Mesendoderm (in vitro differentiated cells): ENCODE measurements around the gene CGRRF1.

ENCODE experiments used
- DNase-seq: peaks from one replicate; pipeline ENCODE4 v3.0.0; 2013
- H2AK5ac ChIP-seq: 2 replicates; pipeline ENCODE4 v1.6.1; 2013; ENCODE audit warnings: low read length, inconsistent platforms
- H2BK120ac ChIP-seq: 2 replicates; pipeline ENCODE4 v1.6.1; 2013; ENCODE audit warnings: low read depth, mild to moderate bottlenecking, low read length, moderate library complexity, mixed read lengths
- H2BK15ac ChIP-seq: replicated peaks from 2 replicates; pipeline ENCODE4 v1.6.1; 2013; ENCODE audit warnings: low read depth, mild to moderate bottlenecking, moderate library complexity
- H2BK5ac ChIP-seq: 2 replicates; pipeline ENCODE4 v1.6.1; 2013; ENCODE audit warnings: low read length, inconsistent platforms
- H3K18ac ChIP-seq: 2 replicates; pipeline ENCODE4 v1.6.1; 2013; ENCODE audit warnings: mild to moderate bottlenecking, low read length, mixed read lengths
- H3K23ac ChIP-seq: one replicate; pipeline ENCODE4 v1.6.1; 2013; ENCODE audit warnings: low read length
- H3K27ac ChIP-seq: 2 replicates; pipeline ENCODE4 v1.5.1; 2013; ENCODE audit warnings: low read depth, mild to moderate bottlenecking, inconsistent platforms, low read length, moderate library complexity
- H3K27me3 ChIP-seq: 2 replicates; pipeline ENCODE4 v1.6.1; 2013; ENCODE audit warnings: low read length, control low read depth, mild to moderate bottlenecking, inconsistent platforms; ENCODE audit not compliant: insufficient read depth, poor library complexity
- H3K36me3 ChIP-seq: 2 replicates; pipeline ENCODE4 v1.6.1; 2013; ENCODE audit warnings: low read length, inconsistent platforms; ENCODE audit not compliant: control insufficient read depth, insufficient read depth
- H3K4ac ChIP-seq: one replicate; pipeline ENCODE4 v1.6.1; 2013; ENCODE audit warnings: low read depth, mild to moderate bottlenecking, low read length, moderate library complexity
- H3K4me1 ChIP-seq: 2 replicates; pipeline ENCODE4 v1.6.1; 2013; ENCODE audit warnings: low read depth, low read length, inconsistent platforms; ENCODE audit not compliant: control insufficient read depth
- H3K4me2 ChIP-seq: 2 replicates; pipeline ENCODE4 v1.6.1; 2013; ENCODE audit warnings: low read length
- H3K4me3 ChIP-seq: 2 replicates; pipeline ENCODE4 v1.5.1; 2013; ENCODE audit warnings: mild to moderate bottlenecking, low read length
- H3K56ac ChIP-seq: one replicate; pipeline ENCODE4 v1.6.1; 2013; ENCODE audit warnings: low read length
- H3K79me1 ChIP-seq: 2 replicates; pipeline ENCODE4 v1.6.1; 2013; ENCODE audit warnings: low read length, inconsistent platforms
- H3K79me2 ChIP-seq: 2 replicates; pipeline ENCODE4 v1.6.1; 2013; ENCODE audit warnings: mild to moderate bottlenecking, low read length; ENCODE audit not compliant: control insufficient read depth, insufficient read depth
- H3K9ac ChIP-seq: 2 replicates; pipeline ENCODE4 v1.6.1; 2013; ENCODE audit warnings: low read length, inconsistent platforms
- H4K5ac ChIP-seq: one replicate; pipeline ENCODE4 v1.6.1; 2013; ENCODE audit warnings: low read length
- H4K8ac ChIP-seq: one replicate; pipeline ENCODE4 v1.6.1; 2013; ENCODE audit warnings: low read depth, mild to moderate bottlenecking, control low read depth, low read length, moderate library complexity
- WGBS: extraction: QIAGEN DNeasy Blood & Tissue Kit; methylation state at CpG from one replicate; pipeline ENCODE4 v1.1.7; 2013; ENCODE audit warnings: low lambda C conversion rate, missing lambda C conversion rate; ENCODE audit not compliant: insufficient coverage; ENCODE audit errors: extremely low coverage; 5-methylcytosine and 5-hydroxymethylcytosine counted together

Gene CGRRF1

GRCh38 chr14:54580933-54581332, 71.2 kb downstream of the CGRRF1 start:
- H2BK5ac ChIP-seq, result no peak overlapping the region
- no peak overlapping the region for H4K5ac ChIP-seq
- H2AK5ac ChIP-seq, result no peak overlapping the region
- WGBS, result no CpG with 5 or more reads among the region's 3 CpGs
- no peak overlapping the region for H3K18ac ChIP-seq
- no peak overlapping the region for H2BK120ac ChIP-seq
- H2BK15ac ChIP-seq, result no peak overlapping the region
- H3K36me3 ChIP-seq, result no peaks in the 10 kb centered on the region
- no peak for DNase-seq
- no peak overlapping the region for H3K56ac ChIP-seq
- peaks cover 4% of the 10 kb centered on the region for H3K4me1 ChIP-seq
- peaks cover 9% of the 10 kb centered on the region for H3K79me1 ChIP-seq
- no peak overlapping the region for H4K8ac ChIP-seq
- H3K27me3 ChIP-seq, result no peaks in the 10 kb centered on the region
- no peak overlapping the region for H3K23ac ChIP-seq
- no peak overlapping the region for H3K4me3 ChIP-seq
- peaks cover 27% of the 10 kb centered on the region for H3K79me2 ChIP-seq
- H3K4ac ChIP-seq, result no peak overlapping the region
- H3K9ac ChIP-seq, result no peak overlapping the region
- no peak overlapping the region for H3K27ac ChIP-seq
- no peak overlapping the region for H3K4me2 ChIP-seq

- no peak overlapping the region for H2BK120ac ChIP-seq
- H3K4me2 ChIP-seq, result no peak overlapping the region
- no peak overlapping the region for H3K9ac ChIP-seq
- no peaks in the 10 kb centered on the region for H3K36me3 ChIP-seq
- H2BK5ac ChIP-seq, result no peak overlapping the region
- H2BK15ac ChIP-seq, result no peak overlapping the region
- H3K27me3 ChIP-seq, result no peaks in the 10 kb centered on the region
- no peak overlapping the region for H4K5ac ChIP-seq
- H3K27ac ChIP-seq, result no peak overlapping the region
- peaks cover 2% of the 10 kb centered on the region for H3K79me1 ChIP-seq
- no peak overlapping the region for H3K56ac ChIP-seq
- H3K23ac ChIP-seq, result no peak overlapping the region
- no peak overlapping the region for H3K4me3 ChIP-seq
- no peak overlapping the region for H4K8ac ChIP-seq
- H3K4me1 ChIP-seq, result peaks cover 4% of the 10 kb centered on the region
- no peak overlapping the region for H3K18ac ChIP-seq
- DNase-seq, result no peak
- no peak overlapping the region for H3K4ac ChIP-seq
- H2AK5ac ChIP-seq, result no peak overlapping the region
- no CpG with 5 or more reads among the region's 7 CpGs for WGBS
- peaks cover 18% of the 10 kb centered on the region for H3K79me2 ChIP-seq
Observed at GRCh38 chr14:54582334-54582733, 72.6 kb downstream of the CGRRF1 start.

GRCh38 chr14:54584097-54584496, 74.4 kb downstream of the CGRRF1 start:
- no peak overlapping the region for H3K9ac ChIP-seq
- H3K4me3 ChIP-seq, result no peak overlapping the region
- H3K18ac ChIP-seq, result no peak overlapping the region
- no peak overlapping the region for H2BK5ac ChIP-seq
- no peaks in the 10 kb centered on the region for H3K36me3 ChIP-seq
- no peak overlapping the region for H4K5ac ChIP-seq
- H3K4ac ChIP-seq, result no peak overlapping the region
- no peaks in the 10 kb centered on the region for H3K27me3 ChIP-seq
- peaks cover 2% of the 10 kb centered on the region for H3K79me1 ChIP-seq
- H4K8ac ChIP-seq, result no peak overlapping the region
- H3K4me2 ChIP-seq, result no peak overlapping the region
- H3K23ac ChIP-seq, result no peak overlapping the region
- no CpG with 5 or more reads among the region's 1 CpG for WGBS
- H3K4me1 ChIP-seq, result peaks cover 4% of the 10 kb centered on the region
- no peak overlapping the region for H3K27ac ChIP-seq
- H2AK5ac ChIP-seq, result no peak overlapping the region
- H3K79me2 ChIP-seq, result peaks cover 16% of the 10 kb centered on the region
- H2BK15ac ChIP-seq, result no peak overlapping the region
- H3K56ac ChIP-seq, result no peak overlapping the region
- DNase-seq, result no peak
- no peak overlapping the region for H2BK120ac ChIP-seq

GRCh38 chr14:54585214-54585613, 75.5 kb downstream of the CGRRF1 start:
- H2BK15ac ChIP-seq, result no peak overlapping the region
- H3K27ac ChIP-seq, result no peak overlapping the region
- H3K56ac ChIP-seq, result no peak overlapping the region
- no peak overlapping the region for H3K4me3 ChIP-seq
- DNase-seq, result no peak
- no peak overlapping the region for H2BK5ac ChIP-seq
- no peak overlapping the region for H3K4me2 ChIP-seq
- H4K8ac ChIP-seq, result no peak overlapping the region
- H3K23ac ChIP-seq, result no peak overlapping the region
- H3K36me3 ChIP-seq, result no peaks in the 10 kb centered on the region
- peaks cover 12% of the 10 kb centered on the region for H3K79me2 ChIP-seq
- no peak overlapping the region for H2AK5ac ChIP-seq
- peaks cover 2% of the 10 kb centered on the region for H3K79me1 ChIP-seq
- H3K9ac ChIP-seq, result no peak overlapping the region
- H3K18ac ChIP-seq, result no peak overlapping the region
- no peaks in the 10 kb centered on the region for H3K27me3 ChIP-seq
- WGBS, result no CpG with 5 or more reads among the region's 3 CpGs
- no peak overlapping the region for H2BK120ac ChIP-seq
- no peak overlapping the region for H3K4ac ChIP-seq
- H3K4me1 ChIP-seq, result peaks cover 4% of the 10 kb centered on the region
- H4K5ac ChIP-seq, result no peak overlapping the region
